ENCODE results near the gene GAK.
A peak's percentile ranks its signal among the peaks of the same experiment; 100 is the strongest.
"Not testable (repeated sequence)": the region's sequence is repeated elsewhere in the genome, so short reads cannot be mapped to it uniquely, and the experiment has no call there.

The GAK gene

DNA sequence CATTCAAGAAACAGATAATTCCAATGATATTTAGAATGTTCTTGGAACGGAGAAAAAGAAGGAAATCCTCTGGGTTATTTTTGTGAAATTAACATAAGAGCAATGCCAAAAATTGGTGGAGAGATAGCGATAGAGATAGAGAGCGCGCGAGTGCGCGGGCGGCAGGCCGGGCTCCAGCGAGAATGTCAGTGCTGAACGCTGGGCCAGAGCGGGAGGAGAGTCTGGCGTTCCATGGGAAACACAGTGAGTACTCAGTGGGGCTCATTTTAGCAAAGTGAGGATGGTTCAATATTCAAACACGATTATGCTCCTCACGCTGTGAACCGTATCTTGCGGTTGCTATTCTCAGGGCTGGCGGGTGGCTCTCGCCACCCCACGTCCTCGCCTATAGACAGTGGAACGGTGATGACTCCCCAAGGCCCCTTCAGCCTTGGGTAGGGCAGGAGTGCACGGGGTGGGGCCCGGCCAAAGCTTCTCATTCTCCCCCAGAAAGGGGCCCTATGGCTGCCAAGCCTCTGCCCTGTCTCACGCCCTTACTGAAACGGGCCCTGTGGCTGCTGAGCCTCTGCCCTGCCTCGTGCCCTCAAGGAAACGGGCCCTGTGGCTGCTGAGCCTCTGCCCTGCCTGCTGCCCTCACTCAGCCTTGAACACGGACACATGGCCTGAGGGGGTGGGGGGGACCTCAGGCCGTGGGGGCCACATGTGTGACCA is 123.1 kb downstream of the GAK start:
- H3K27ac ChIP-seq (ENCODE audit: poor library complexity, severe bottlenecking): no peak overlapping the region
- no peaks in the 10 kb centered on the region for H3K36me3 ChIP-seq (ENCODE audit: low read depth)
- DNase-seq (ENCODE audit: low spot score): peak; percentile 28
- H3K27me3 ChIP-seq (ENCODE audit: insufficient read depth, poor library complexity, severe bottlenecking): peaks cover 2% of the 10 kb centered on the region
- ATAC-seq (ENCODE audit: low read depth): no peak
- H3K4me1 ChIP-seq (ENCODE audit: insufficient read depth, poor library complexity, severe bottlenecking): no peaks in the 10 kb centered on the region
- H3K9me3 ChIP-seq (ENCODE audit: severe bottlenecking): no peaks in the 10 kb centered on the region
- H3K4me3 ChIP-seq (ENCODE audit: severe bottlenecking): no peak overlapping the region
- TF ChIP-seq, protein P1, sequence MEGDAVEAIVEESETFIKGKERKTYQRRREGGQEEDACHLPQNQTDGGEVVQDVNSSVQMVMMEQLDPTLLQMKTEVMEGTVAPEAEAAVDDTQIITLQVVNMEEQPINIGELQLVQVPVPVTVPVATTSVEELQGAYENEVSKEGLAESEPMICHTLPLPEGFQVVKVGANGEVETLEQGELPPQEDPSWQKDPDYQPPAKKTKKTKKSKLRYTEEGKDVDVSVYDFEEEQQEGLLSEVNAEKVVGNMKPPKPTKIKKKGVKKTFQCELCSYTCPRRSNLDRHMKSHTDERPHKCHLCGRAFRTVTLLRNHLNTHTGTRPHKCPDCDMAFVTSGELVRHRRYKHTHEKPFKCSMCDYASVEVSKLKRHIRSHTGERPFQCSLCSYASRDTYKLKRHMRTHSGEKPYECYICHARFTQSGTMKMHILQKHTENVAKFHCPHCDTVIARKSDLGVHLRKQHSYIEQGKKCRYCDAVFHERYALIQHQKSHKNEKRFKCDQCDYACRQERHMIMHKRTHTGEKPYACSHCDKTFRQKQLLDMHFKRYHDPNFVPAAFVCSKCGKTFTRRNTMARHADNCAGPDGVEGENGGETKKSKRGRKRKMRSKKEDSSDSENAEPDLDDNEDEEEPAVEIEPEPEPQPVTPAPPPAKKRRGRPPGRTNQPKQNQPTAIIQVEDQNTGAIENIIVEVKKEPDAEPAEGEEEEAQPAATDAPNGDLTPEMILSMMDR (IDR thresholded peaks at IDR 0.05; ENCODE audit: poor library complexity, severe bottlenecking): no peak

GRCh38 chr4:807792-808191 is 124.3 kb downstream of the GAK start:
- no peaks in the 10 kb centered on the region for H3K4me1 ChIP-seq (ENCODE audit: insufficient read depth, poor library complexity, severe bottlenecking)
- no peak overlapping the region for H3K4me3 ChIP-seq (ENCODE audit: severe bottlenecking)
- H3K27ac ChIP-seq (ENCODE audit: poor library complexity, severe bottlenecking): no peak overlapping the region
- TF ChIP-seq, protein P1 (IDR thresholded peaks at IDR 0.05; ENCODE audit: poor library complexity, severe bottlenecking): no peak
- no peaks in the 10 kb centered on the region for H3K36me3 ChIP-seq (ENCODE audit: low read depth)
- no peaks in the 10 kb centered on the region for H3K9me3 ChIP-seq (ENCODE audit: severe bottlenecking)
- peaks cover 2% of the 10 kb centered on the region for H3K27me3 ChIP-seq (ENCODE audit: insufficient read depth, poor library complexity, severe bottlenecking)
- ATAC-seq (ENCODE audit: low read depth) (no peak), DNase-seq (ENCODE audit: low spot score) (no peak)

- H3K9me3 ChIP-seq (ENCODE audit: severe bottlenecking); H3K4me1 ChIP-seq (ENCODE audit: insufficient read depth, poor library complexity, severe bottlenecking); H3K27ac ChIP-seq (ENCODE audit: poor library complexity, severe bottlenecking); H3K36me3 ChIP-seq (ENCODE audit: low read depth); H3K27me3 ChIP-seq (ENCODE audit: insufficient read depth, poor library complexity, severe bottlenecking); DNase-seq (ENCODE audit: low spot score); ATAC-seq (ENCODE audit: low read depth); H3K4me3 ChIP-seq (ENCODE audit: severe bottlenecking): not testable (repeated sequence)
Observed at GRCh38 chr4:806979-807378, 125.1 kb downstream of the GAK start.

GRCh38 chr4:804804-805203 is 127.3 kb downstream of the GAK start:
- Histone ChIP-seq H3K4me1 (ENCODE audit: insufficient read depth, poor library complexity, severe bottlenecking) (no peaks in the 10 kb centered on the region), H3K27me3 (ENCODE audit: insufficient read depth, poor library complexity, severe bottlenecking) (no peaks in the 10 kb centered on the region), H3K27ac (ENCODE audit: poor library complexity, severe bottlenecking) (no peak overlapping the region), H3K9me3 (ENCODE audit: severe bottlenecking) (no peaks in the 10 kb centered on the region), H3K4me3 (ENCODE audit: severe bottlenecking) (no peak overlapping the region), H3K36me3 (ENCODE audit: low read depth) (no peaks in the 10 kb centered on the region)
- no peak for DNase-seq (ENCODE audit: low spot score)
- TF ChIP-seq, protein P1 (IDR thresholded peaks at IDR 0.05; ENCODE audit: poor library complexity, severe bottlenecking): no peak
- ATAC-seq (ENCODE audit: low read depth): no peak

DNA sequence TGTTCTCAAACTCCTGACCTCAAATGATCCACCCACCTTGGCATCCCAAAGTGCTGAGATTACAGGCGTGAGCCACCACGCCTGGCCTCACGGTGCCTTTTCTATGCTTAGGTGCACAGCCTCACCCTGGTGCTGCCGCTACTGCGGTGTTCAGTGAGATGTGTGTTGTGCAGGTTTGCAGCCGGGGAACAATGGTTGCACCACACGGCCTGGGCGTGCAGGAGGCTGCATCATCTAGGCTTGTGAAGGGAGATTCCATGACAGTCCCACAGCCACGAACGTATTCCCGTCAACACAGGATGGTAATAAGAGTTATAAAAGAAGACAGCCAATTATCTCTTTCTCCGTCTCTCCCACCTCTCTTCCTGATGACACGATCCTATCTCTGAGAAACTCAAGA is 128.2 kb downstream of the GAK start:
- H3K27ac ChIP-seq (ENCODE audit: poor library complexity, severe bottlenecking): no peak overlapping the region
- no peaks in the 10 kb centered on the region for H3K27me3 ChIP-seq (ENCODE audit: insufficient read depth, poor library complexity, severe bottlenecking)
- H3K4me3 ChIP-seq (ENCODE audit: severe bottlenecking): no peak overlapping the region
- H3K4me1 ChIP-seq (ENCODE audit: insufficient read depth, poor library complexity, severe bottlenecking): peaks cover 5% of the 10 kb centered on the region
- no peaks in the 10 kb centered on the region for H3K9me3 ChIP-seq (ENCODE audit: severe bottlenecking)
- DNase-seq (ENCODE audit: low spot score): no peak
- H3K36me3 ChIP-seq (ENCODE audit: low read depth): no peaks in the 10 kb centered on the region
- TF ChIP-seq, protein P1 (IDR thresholded peaks at IDR 0.05; ENCODE audit: poor library complexity, severe bottlenecking): no peak
- ATAC-seq (ENCODE audit: low read depth): no peak

Measured in RWPE2 (cell line).